ENCODE data around the gene SEPHS2. TPM values are rescaled to one million over a fixed set of nuclear protein-coding genes. Genes with fewer than 3 reads are reported as not detected.
A peak's percentile ranks its signal among the peaks of the same experiment; 100 is the strongest.

SEPHS2 gene
- total and polyA plus RNA-seq, 2 experiments from 2014 or later: 29.7 to 43.0 TPM

DNA sequence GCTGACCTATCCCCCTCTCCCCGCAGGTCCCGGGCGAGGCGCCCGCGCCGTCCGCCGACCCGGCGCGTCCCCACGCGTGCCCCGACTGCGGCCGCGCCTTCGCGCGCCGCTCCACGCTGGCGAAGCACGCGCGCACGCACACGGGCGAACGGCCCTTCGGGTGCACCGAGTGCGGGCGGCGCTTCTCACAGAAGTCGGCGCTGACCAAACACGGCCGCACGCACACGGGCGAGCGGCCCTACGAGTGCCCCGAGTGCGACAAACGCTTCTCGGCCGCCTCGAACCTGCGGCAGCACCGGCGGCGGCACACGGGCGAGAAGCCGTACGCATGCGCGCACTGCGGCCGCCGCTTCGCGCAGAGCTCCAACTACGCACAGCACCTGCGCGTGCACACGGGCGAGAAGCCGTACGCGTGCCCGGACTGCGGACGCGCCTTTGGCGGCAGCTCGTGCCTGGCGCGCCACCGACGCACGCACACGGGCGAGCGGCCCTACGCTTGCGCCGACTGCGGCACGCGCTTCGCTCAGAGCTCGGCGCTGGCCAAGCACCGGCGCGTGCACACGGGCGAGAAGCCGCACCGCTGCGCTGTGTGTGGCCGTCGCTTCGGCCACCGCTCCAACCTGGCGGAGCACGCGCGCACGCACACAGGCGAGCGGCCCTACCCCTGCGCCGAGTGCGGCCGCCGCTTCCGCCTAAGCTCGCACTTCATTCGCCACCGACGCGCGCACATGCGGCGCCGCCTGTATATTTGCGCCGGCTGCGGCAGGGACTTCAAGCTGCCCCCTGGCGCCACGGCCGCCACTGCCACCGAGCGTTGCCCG lies 27.9 kb downstream of the SEPHS2 start:
- TF ChIP-seq CREB1 (CRISPR knock-in tag; IDR thresholded peaks at IDR 0.05; ENCODE audit: low read depth): peak; percentile 56
- TF ChIP-seq POLR2AphosphoS5 (IDR thresholded peaks at IDR 0.05; ENCODE audit: low read depth): peak; percentile 73
- no peak for TF ChIP-seq ZNF331 (CRISPR knock-in tag; IDR thresholded peaks at IDR 0.05; ENCODE audit: low read depth)
- TF ChIP-seq, protein P1, sequence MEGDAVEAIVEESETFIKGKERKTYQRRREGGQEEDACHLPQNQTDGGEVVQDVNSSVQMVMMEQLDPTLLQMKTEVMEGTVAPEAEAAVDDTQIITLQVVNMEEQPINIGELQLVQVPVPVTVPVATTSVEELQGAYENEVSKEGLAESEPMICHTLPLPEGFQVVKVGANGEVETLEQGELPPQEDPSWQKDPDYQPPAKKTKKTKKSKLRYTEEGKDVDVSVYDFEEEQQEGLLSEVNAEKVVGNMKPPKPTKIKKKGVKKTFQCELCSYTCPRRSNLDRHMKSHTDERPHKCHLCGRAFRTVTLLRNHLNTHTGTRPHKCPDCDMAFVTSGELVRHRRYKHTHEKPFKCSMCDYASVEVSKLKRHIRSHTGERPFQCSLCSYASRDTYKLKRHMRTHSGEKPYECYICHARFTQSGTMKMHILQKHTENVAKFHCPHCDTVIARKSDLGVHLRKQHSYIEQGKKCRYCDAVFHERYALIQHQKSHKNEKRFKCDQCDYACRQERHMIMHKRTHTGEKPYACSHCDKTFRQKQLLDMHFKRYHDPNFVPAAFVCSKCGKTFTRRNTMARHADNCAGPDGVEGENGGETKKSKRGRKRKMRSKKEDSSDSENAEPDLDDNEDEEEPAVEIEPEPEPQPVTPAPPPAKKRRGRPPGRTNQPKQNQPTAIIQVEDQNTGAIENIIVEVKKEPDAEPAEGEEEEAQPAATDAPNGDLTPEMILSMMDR (conservative IDR thresholded peaks at IDR 0.05; ENCODE audit: low read depth in 2 of 2): peak in 1 of 2 experiments; percentile 46; a peak in 2 of 4 replicates
- Histone ChIP-seq H3K4me1 (ENCODE audit: insufficient read depth) (no peaks in the 10 kb centered on the region), H3K4me3 (peak overlapping the region; percentile 62), H3K27ac (ENCODE audit: low read depth) (peak overlapping the region; percentile 69; the same call in 1 of the 2 replicates), H2AFZ (peak overlapping the region; percentile 63), H3K27me3 (ENCODE audit: insufficient read depth) (no peaks in the 10 kb centered on the region), H3F3A (replicated peaks; ENCODE audit: low read depth) (peaks cover 37% of the 10 kb centered on the region), H4K20me1 (replicated peaks; ENCODE audit: insufficient read depth) (peaks cover 34% of the 10 kb centered on the region), H3K4me2 (peak overlapping the region; percentile 86), H3K36me3 (ENCODE audit: insufficient read depth) (peaks cover 7% of the 10 kb centered on the region), H3K79me2 (replicated peaks; ENCODE audit: insufficient read depth) (no peaks in the 10 kb centered on the region), H3K9me2 (ENCODE audit: insufficient read depth) (no peaks in the 10 kb centered on the region)
- H3K4me3 Mint-ChIP-seq: peak overlapping the region; percentile 66; the same call in 1 of the 3 replicates
- DNase-seq (ENCODE audit: low spot score) (peak; percentile 97), ATAC-seq (peak; percentile 91)
- H3K27me3 Mint-ChIP-seq (ENCODE audit: insufficient read depth, low read depth, poor library complexity): peaks cover 12% of the 10 kb centered on the region
- H3K4me1 Mint-ChIP-seq: peaks cover 11% of the 10 kb centered on the region
- no peaks in the 10 kb centered on the region for H3K9me3 Mint-ChIP-seq
- H3K36me3 Mint-ChIP-seq (ENCODE audit: low read depth): peaks cover 46% of the 10 kb centered on the region
- H3K27ac Mint-ChIP-seq: no peak overlapping the region

- peak; percentile 39 for DNase-seq (ENCODE audit: low spot score)
- H3K4me1 ChIP-seq (ENCODE audit: insufficient read depth): no peaks in the 10 kb centered on the region
- no peaks in the 10 kb centered on the region for H3K9me2 ChIP-seq (ENCODE audit: insufficient read depth)
- H3K4me3 Mint-ChIP-seq: peak overlapping the region; percentile 41
- no peak overlapping the region for H3K27ac Mint-ChIP-seq
- 0 out of 2 replicates have a peak, but pooled peaks cover 3% of the 10 kb centered on the region for H3K79me2 ChIP-seq (replicated peaks; ENCODE audit: insufficient read depth)
- no peak overlapping the region for H3K27ac ChIP-seq (ENCODE audit: low read depth)
- peaks cover 36% of the 10 kb centered on the region for H4K20me1 ChIP-seq (replicated peaks; ENCODE audit: insufficient read depth)
- peak overlapping the region; percentile 79 for H3K4me2 ChIP-seq
- no peak overlapping the region; the same call in 1 of the 2 replicates for H2AFZ ChIP-seq
- H3F3A ChIP-seq (replicated peaks; ENCODE audit: low read depth): peaks cover 35% of the 10 kb centered on the region
- peak overlapping the region; percentile 62 for H3K4me3 ChIP-seq
- H3K4me1 Mint-ChIP-seq: peaks cover 11% of the 10 kb centered on the region
- ATAC-seq: peak; percentile 7
- no peaks in the 10 kb centered on the region for H3K9me3 Mint-ChIP-seq
- H3K36me3 Mint-ChIP-seq (ENCODE audit: low read depth): peaks cover 42% of the 10 kb centered on the region
- H3K36me3 ChIP-seq (ENCODE audit: insufficient read depth): peaks cover 3% of the 10 kb centered on the region
- H3K27me3 Mint-ChIP-seq (ENCODE audit: insufficient read depth, low read depth, poor library complexity): peaks cover 12% of the 10 kb centered on the region
- no peaks in the 10 kb centered on the region for H3K27me3 ChIP-seq (ENCODE audit: insufficient read depth)
- TF ChIP-seq NANOG (IDR thresholded peaks at IDR 0.05; ENCODE audit: borderline replicate concordance) (no peak), POLR2AphosphoS5 (IDR thresholded peaks at IDR 0.05; ENCODE audit: low read depth) (no peak), ZNF331 (CRISPR knock-in tag; IDR thresholded peaks at IDR 0.05; ENCODE audit: low read depth) (no peak), ZNF462 (CRISPR knock-in tag; IDR thresholded peaks at IDR 0.05) (no peak), EZH2 (IDR thresholded peaks at IDR 0.05; ENCODE audit: low read depth, unreplicated experiment) (no peak), JUNB (IDR thresholded peaks at IDR 0.05; ENCODE audit: unreplicated experiment) (no peak)
Observed at GRCh38 chr16:30416624-30417528, 28.8 kb downstream of the SEPHS2 start.
